Panc1 (cell line): Measurements from ENCODE around the gene TATDN3. TPM values are rescaled to one million over a fixed set of nuclear protein-coding genes. Genes with fewer than 3 reads are reported as not detected.

Experiments
- ATAC-seq: fragments of 200-7000 bp; cut with Tn5 transposase; 2 replicates; pipeline ENCODE4 v1.9.1; 2020; ENCODE audit warnings: mild to moderate bottlenecking, moderate library complexity
- BruUV-seq: library from RNA; stranded (reverse); fragments of 400-500 nt; replicated peaks from 2 replicates; lab custom pipeline; 2021; lab: Mats Ljungman, UMichigan
- CTCF ChIA-PET: fragments of 300-600 bp; sonication (Branson Sonifier 250); formaldehyde crosslinking; loops from one replicate; lab custom pipeline; 2022; ENCODE audit warnings: antibody characterized with exemption; lab: Charles Lee
- POLR2A ChIA-PET: fragments of 300-600 bp; sonication (Branson Sonifier 250); formaldehyde crosslinking; loops from one replicate; lab custom pipeline; 2022; ENCODE audit warnings: antibody characterized with exemption; lab: Charles Lee
- DNase-seq: peaks from one replicate; pipeline ENCODE4 v3.0.0-alpha.2; 2010; ENCODE audit warnings: low read depth, low spot score
- H3K27ac ChIP-seq: 2 replicates; pipeline ENCODE4 v1.5.1; 2011; ENCODE audit warnings: mild to moderate bottlenecking, low read length, inconsistent platforms
- H3K27me3 ChIP-seq: fragments of 200-500 bp; sonication (Bioruptor generic); 2 replicates; pipeline ENCODE4 v1.6.0; 2014; ENCODE audit warnings: low read length, inconsistent platforms; ENCODE audit not compliant: control insufficient read depth, insufficient read depth
- H3K36me3 ChIP-seq: fragments of 200-500 bp; sonication (Bioruptor generic); 2 replicates; pipeline ENCODE4 v1.5.1; 2014; ENCODE audit warnings: inconsistent platforms, mild to moderate bottlenecking, low read length, moderate library complexity; ENCODE audit not compliant: control insufficient read depth, insufficient read depth
- H3K4me1 ChIP-seq: 2 replicates; pipeline ENCODE4 v1.5.1; 2011; ENCODE audit warnings: inconsistent platforms, mild to moderate bottlenecking, low read length, moderate library complexity; ENCODE audit not compliant: control insufficient read depth, insufficient read depth
- H3K4me3 ChIP-seq, 2 experiments: 2 replicates each; pipeline ENCODE4 v1.5.1; 2011 to 2012; ENCODE audit warnings: low read depth in 2 of 2, low read length in 2 of 2, mild to moderate bottlenecking in 2 of 2, inconsistent platforms in 1 of 2, moderate library complexity in 1 of 2
- H3K9me3 ChIP-seq: fragments of 200-500 bp; sonication (Bioruptor generic); 2 replicates; pipeline ENCODE4 v1.5.1; 2014; ENCODE audit warnings: low read depth, mild to moderate bottlenecking, inconsistent platforms, low read length, moderate library complexity; ENCODE audit not compliant: control insufficient read depth, insufficient read depth
- POLR2AphosphoS5 ChIP-seq: IDR thresholded peaks from 2 replicates; pipeline ENCODE4 v1.6.1; 2012; ENCODE audit warnings: mild to moderate bottlenecking, low read depth, low read length, moderate library complexity
- SIN3A ChIP-seq: IDR thresholded peaks from 2 replicates; pipeline ENCODE4 v1.6.1; 2012; ENCODE audit warnings: low read depth, mild to moderate bottlenecking, low read length, moderate library complexity, borderline replicate concordance; ENCODE audit not compliant: insufficient read depth
- TCF7L2 ChIP-seq: IDR thresholded peaks from 2 replicates; pipeline ENCODE4 v1.6.1; 2011; ENCODE audit warnings: mild to moderate bottlenecking, low read depth, low read length, inconsistent platforms
- in situ Hi-C: cut with HindIII; loops from 2 replicates; pipeline ENCODE4 v1.10.0; 2016; ENCODE audit warnings: low sequenced_read_pairs, low pct_unique_long_range_greater_than_20kb
- intact Hi-C: fragments of 100-400 bp; cut with micrococcal nuclease; formaldehyde crosslinking; loops from one replicate; pipeline ENCODE4 v1.10.0; 2022; ENCODE audit not compliant: unreplicated experiment
- total RNA-seq: library from RNA; stranded (reverse); gene quantifications from one replicate; pipeline ENCODE4 v1.2.1, GENCODE V29; 2021; ENCODE audit not compliant: unreplicated experiment
- TF ChIP-seq, protein P1 (sequence below), 2 experiments: IDR thresholded peaks; 2 replicates each; pipeline ENCODE4 v1.6.1; 2011 to 2012; ENCODE audit warnings: low read depth in 2 of 2, control low read depth in 1 of 2, low read length in 1 of 2, mild to moderate bottlenecking in 1 of 2, moderate library complexity in 1 of 2; ENCODE audit not compliant: insufficient read depth in 1 of 2
- TF ChIP-seq, protein P2 (sequence below): fragments of 450-650 bp; IDR thresholded peaks from 2 replicates; pipeline ENCODE4 v1.5.1; 2017; ENCODE audit warnings: mild to moderate bottlenecking

Gene TATDN3
- total RNA-seq, 1 experiment from 2014 or later, result 9.5 TPM

DNA sequence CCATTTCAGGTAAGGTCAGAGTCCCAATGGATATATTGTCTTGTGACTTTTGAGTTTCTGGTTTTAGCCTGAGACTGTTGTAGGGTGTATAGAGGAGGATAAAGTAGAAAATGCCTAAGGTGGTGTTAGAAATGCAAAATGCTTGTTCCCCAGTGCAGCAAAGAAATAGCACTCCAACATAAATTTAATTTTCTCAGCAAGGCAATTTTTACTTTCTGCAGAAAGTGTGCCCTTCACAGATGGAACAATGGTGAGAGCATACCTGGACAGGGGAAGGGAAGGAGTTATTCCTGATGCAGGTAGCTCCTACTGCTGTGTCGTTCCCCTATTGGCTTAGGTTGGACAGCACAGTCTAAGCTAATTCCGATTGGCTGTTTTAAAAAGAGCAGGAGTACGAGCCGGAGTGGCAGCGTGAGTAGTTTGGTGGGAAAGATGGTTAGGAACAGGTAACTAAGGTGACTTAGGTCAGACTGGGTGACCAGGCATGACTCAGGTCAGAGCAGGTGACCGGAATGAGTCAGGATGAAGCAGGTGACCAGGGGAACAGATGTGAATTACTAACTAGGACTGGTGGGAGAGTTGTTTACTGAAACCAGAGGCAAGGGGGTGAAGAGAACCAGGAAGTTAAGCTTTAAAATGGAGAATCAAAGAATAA is 34.2 kb downstream of the TATDN3 start:
- DNase-seq (no peak), ATAC-seq (no peak)
- Histone ChIP-seq H3K4me1 (no peaks in the 10 kb centered on the region), H3K4me3 (no peak overlapping the region), H3K36me3 (no peaks in the 10 kb centered on the region), H3K27ac (no peak overlapping the region), H3K9me3 (peaks cover 12% of the 10 kb centered on the region), H3K27me3 (no peaks in the 10 kb centered on the region)
- POLR2A ChIA-PET, result no interaction called here
- in situ Hi-C loops, result no loop called here
- no TSS peak for BruUV-seq
- CTCF ChIA-PET, result no interaction called here
- intact Hi-C loops, result no loop called here
- TF ChIP-seq, protein P1, sequence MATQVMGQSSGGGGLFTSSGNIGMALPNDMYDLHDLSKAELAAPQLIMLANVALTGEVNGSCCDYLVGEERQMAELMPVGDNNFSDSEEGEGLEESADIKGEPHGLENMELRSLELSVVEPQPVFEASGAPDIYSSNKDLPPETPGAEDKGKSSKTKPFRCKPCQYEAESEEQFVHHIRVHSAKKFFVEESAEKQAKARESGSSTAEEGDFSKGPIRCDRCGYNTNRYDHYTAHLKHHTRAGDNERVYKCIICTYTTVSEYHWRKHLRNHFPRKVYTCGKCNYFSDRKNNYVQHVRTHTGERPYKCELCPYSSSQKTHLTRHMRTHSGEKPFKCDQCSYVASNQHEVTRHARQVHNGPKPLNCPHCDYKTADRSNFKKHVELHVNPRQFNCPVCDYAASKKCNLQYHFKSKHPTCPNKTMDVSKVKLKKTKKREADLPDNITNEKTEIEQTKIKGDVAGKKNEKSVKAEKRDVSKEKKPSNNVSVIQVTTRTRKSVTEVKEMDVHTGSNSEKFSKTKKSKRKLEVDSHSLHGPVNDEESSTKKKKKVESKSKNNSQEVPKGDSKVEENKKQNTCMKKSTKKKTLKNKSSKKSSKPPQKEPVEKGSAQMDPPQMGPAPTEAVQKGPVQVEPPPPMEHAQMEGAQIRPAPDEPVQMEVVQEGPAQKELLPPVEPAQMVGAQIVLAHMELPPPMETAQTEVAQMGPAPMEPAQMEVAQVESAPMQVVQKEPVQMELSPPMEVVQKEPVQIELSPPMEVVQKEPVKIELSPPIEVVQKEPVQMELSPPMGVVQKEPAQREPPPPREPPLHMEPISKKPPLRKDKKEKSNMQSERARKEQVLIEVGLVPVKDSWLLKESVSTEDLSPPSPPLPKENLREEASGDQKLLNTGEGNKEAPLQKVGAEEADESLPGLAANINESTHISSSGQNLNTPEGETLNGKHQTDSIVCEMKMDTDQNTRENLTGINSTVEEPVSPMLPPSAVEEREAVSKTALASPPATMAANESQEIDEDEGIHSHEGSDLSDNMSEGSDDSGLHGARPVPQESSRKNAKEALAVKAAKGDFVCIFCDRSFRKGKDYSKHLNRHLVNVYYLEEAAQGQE (IDR thresholded peaks at IDR 0.05; ENCODE audit: insufficient read depth in 1 of 2, low read depth in 2 of 2, low read length in 1 of 2), result no peak
- TF ChIP-seq SIN3A, result no peak
- no peak for TF ChIP-seq TCF7L2
- TF ChIP-seq, protein P2, sequence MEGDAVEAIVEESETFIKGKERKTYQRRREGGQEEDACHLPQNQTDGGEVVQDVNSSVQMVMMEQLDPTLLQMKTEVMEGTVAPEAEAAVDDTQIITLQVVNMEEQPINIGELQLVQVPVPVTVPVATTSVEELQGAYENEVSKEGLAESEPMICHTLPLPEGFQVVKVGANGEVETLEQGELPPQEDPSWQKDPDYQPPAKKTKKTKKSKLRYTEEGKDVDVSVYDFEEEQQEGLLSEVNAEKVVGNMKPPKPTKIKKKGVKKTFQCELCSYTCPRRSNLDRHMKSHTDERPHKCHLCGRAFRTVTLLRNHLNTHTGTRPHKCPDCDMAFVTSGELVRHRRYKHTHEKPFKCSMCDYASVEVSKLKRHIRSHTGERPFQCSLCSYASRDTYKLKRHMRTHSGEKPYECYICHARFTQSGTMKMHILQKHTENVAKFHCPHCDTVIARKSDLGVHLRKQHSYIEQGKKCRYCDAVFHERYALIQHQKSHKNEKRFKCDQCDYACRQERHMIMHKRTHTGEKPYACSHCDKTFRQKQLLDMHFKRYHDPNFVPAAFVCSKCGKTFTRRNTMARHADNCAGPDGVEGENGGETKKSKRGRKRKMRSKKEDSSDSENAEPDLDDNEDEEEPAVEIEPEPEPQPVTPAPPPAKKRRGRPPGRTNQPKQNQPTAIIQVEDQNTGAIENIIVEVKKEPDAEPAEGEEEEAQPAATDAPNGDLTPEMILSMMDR, result no peak
- TF ChIP-seq POLR2AphosphoS5, result no peak

GRCh38 chr1:212827171-212827776 is 35.6 kb downstream of the TATDN3 start:
- Histone ChIP-seq H3K27ac (no peak overlapping the region), H3K4me3 (no peak overlapping the region), H3K36me3 (no peaks in the 10 kb centered on the region), H3K27me3 (no peaks in the 10 kb centered on the region), H3K4me1 (no peaks in the 10 kb centered on the region), H3K9me3 (peaks cover 12% of the 10 kb centered on the region)
- ChIA-PET POLR2A (interaction anchor here (0.6 kb wide), 1 partner anchor 36 kb away, joined by 3 read pairs; no protein-coding TSS in a partner anchor), CTCF (no interaction called here)
- TF ChIP-seq SIN3A, result no peak
- no peak for ATAC-seq
- no TSS peak for BruUV-seq
- in situ Hi-C loops, result no loop called here
- DNase-seq, result no peak
- intact Hi-C loops, result no loop called here

DNA sequence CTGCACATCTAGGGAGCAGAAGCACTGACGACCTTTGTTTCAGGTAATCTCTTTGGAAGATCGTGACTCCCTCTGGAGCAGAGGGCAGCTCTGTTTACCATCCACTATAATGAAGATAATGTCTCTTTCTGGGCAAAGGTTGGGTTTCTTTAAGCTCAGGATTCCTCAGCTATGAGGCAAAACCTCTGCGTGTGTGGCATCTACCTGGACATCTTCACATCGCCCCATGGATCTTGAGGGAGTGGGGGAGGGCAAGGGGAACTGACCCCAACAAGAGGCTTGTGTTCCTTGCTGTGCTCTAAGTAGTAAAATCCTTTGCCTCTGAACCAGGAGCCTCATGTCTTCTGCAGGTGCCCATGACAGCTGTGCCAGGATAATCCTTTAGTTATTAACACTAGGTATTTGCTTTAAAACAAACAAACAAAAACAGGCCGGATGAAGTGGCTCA is 36.2 kb downstream of the TATDN3 start:
- Histone ChIP-seq H3K27ac (no peak overlapping the region), H3K4me3 (no peak overlapping the region), H3K36me3 (no peaks in the 10 kb centered on the region), H3K27me3 (no peaks in the 10 kb centered on the region), H3K9me3 (peaks cover 12% of the 10 kb centered on the region), H3K4me1 (no peaks in the 10 kb centered on the region)
- intact Hi-C loops (no loop called here), in situ Hi-C loops (no loop called here)
- ATAC-seq (no peak; the same call in 1 of the 2 replicates), DNase-seq (no peak)
- BruUV-seq, result no TSS peak
- CTCF ChIA-PET, result no interaction called here
- TF ChIP-seq TCF7L2 (no peak), SIN3A (no peak), POLR2AphosphoS5 (no peak)
- TF ChIP-seq, protein P1 (IDR thresholded peaks at IDR 0.05; ENCODE audit: insufficient read depth in 1 of 2, low read depth in 2 of 2, low read length in 1 of 2), result no peak
- TF ChIP-seq, protein P2, result no peak
- POLR2A ChIA-PET, result interaction anchor here (0.6 kb wide), 1 partner anchor 36 kb away, joined by 3 read pairs; no protein-coding TSS in a partner anchor
